Caco-2 (cell line): ENCODE results near the gene KCNIP1. TPM values are rescaled to one million over a fixed set of nuclear protein-coding genes. Genes with fewer than 3 reads are reported as not detected.

Experiments
- BruUV-seq: library from RNA; stranded (reverse); fragments of 400-500 nt; replicated peaks from 2 replicates; lab custom pipeline; 2021; lab: Mats Ljungman, UMichigan
- CTCF ChIA-PET: fragments of 300-600 bp; sonication (Branson Sonifier 250); formaldehyde crosslinking; loops from one replicate; lab custom pipeline; 2022; ENCODE audit warnings: antibody characterized with exemption; lab: Charles Lee
- POLR2A ChIA-PET: fragments of 300-600 bp; sonication (Branson Sonifier 250); formaldehyde crosslinking; loops from one replicate; lab custom pipeline; 2022; ENCODE audit warnings: antibody characterized with exemption; lab: Charles Lee
- DNase-seq, 2 experiments: peaks; one replicate each; pipeline versions ENCODE4 v3.0.0 to v3.0.0-alpha.2; 2020 to 2022
- H3K27me3 ChIP-seq: replicated peaks from 2 replicates; pipeline ENCODE4 v1.6.0; 2011; ENCODE audit warnings: low read length; ENCODE audit not compliant: control insufficient read depth, insufficient read depth
- H3K36me3 ChIP-seq: 2 replicates; pipeline ENCODE4 v1.5.1; 2011; ENCODE audit warnings: low read length; ENCODE audit not compliant: control insufficient read depth, insufficient read depth
- H3K4me1 ChIP-seq: fragments of 250-450 bp; sonication (Bioruptor Pico); 2 replicates; pipeline ENCODE4 v1.5.1; 2020; ENCODE audit warnings: mild to moderate bottlenecking
- H3K4me3 ChIP-seq: 2 replicates; pipeline ENCODE4 v1.5.1; 2011; ENCODE audit warnings: low read depth, mild to moderate bottlenecking, control low read depth, low read length
- H3K9me3 ChIP-seq: fragments of 250-450 bp; sonication (Bioruptor Pico); 2 replicates; pipeline ENCODE4 v1.5.1; 2020; ENCODE audit warnings: mild to moderate bottlenecking, moderate library complexity
- H3K27ac Mint-ChIP-seq: one replicate; pipeline ENCODE4 v1.8.0; 2022; ENCODE audit warnings: mixed read lengths; ENCODE audit not compliant: unreplicated experiment
- H3K27me3 Mint-ChIP-seq: one replicate; pipeline ENCODE4 v1.8.0; 2022; ENCODE audit warnings: mixed read lengths; ENCODE audit not compliant: insufficient read depth, unreplicated experiment
- H3K36me3 Mint-ChIP-seq: one replicate; pipeline ENCODE4 v1.8.0; 2022; ENCODE audit warnings: mild to moderate bottlenecking, mixed read lengths; ENCODE audit not compliant: insufficient read depth, unreplicated experiment
- H3K4me1 Mint-ChIP-seq: one replicate; pipeline ENCODE4 v1.8.0; 2022; ENCODE audit warnings: low read depth, mixed read lengths; ENCODE audit not compliant: unreplicated experiment
- H3K4me3 Mint-ChIP-seq: one replicate; pipeline ENCODE4 v1.8.0; 2022; ENCODE audit warnings: mild to moderate bottlenecking, moderate library complexity, mixed read lengths; ENCODE audit not compliant: unreplicated experiment
- H3K9me3 Mint-ChIP-seq: one replicate; pipeline ENCODE4 v1.8.0; 2022; ENCODE audit warnings: mixed read lengths; ENCODE audit not compliant: unreplicated experiment
- CTCF ChIP-seq, 2 experiments: fragments of 200-600 bp in 1 of 2; IDR thresholded peaks; 1 replicate in 1 of 2; 2 replicates in 1 of 2; pipeline versions ENCODE4 v1.5.1 to v1.8.0; 2011 to 2022; ENCODE audit warnings: antibody characterized with exemption in 1 of 2, control low read depth in 1 of 2, inconsistent platforms in 1 of 2, low read depth in 1 of 2, low read length in 1 of 2, mild to moderate bottlenecking in 1 of 2, moderate library complexity in 1 of 2; ENCODE audit not compliant: insufficient read depth in 1 of 2, severe bottlenecking in 1 of 2, unreplicated experiment in 1 of 2
- intact Hi-C: fragments of 100-400 bp; cut with micrococcal nuclease; formaldehyde crosslinking; loops from one replicate; pipeline ENCODE4 v1.10.0; 2022; ENCODE audit not compliant: unreplicated experiment
- total RNA-seq: library from RNA; stranded (reverse); gene quantifications from 2 replicates; pipeline ENCODE4 v1.2.3, GENCODE V29; 2022

KCNIP1 gene
- total RNA-seq, 1 experiment from 2014 or later: not detected

- Mint-ChIP-seq H3K9me3 (no peaks in the 10 kb centered on the region), H3K36me3 (no peaks in the 10 kb centered on the region), H3K4me1 (no peaks in the 10 kb centered on the region), H3K27ac (no peak overlapping the region), H3K4me3 (no peak overlapping the region), H3K27me3 (peaks cover 22% of the 10 kb centered on the region)
- no peak for TF ChIP-seq CTCF (IDR thresholded peaks at IDR 0.05; ENCODE audit: insufficient read depth in 1 of 2, low read depth in 1 of 2, low read length in 1 of 2, severe bottlenecking in 1 of 2, unreplicated experiment in 1 of 2)
- intact Hi-C loops: no loop called here
- H3K4me3 ChIP-seq: no peak overlapping the region
- H3K36me3 ChIP-seq: no peaks in the 10 kb centered on the region
- H3K4me1 ChIP-seq: no peaks in the 10 kb centered on the region
- no peak for DNase-seq
- no peaks in the 10 kb centered on the region for H3K27me3 ChIP-seq
- no TSS peak for BruUV-seq
- H3K9me3 ChIP-seq: no peaks in the 10 kb centered on the region
- POLR2A ChIA-PET: no interaction called here
- CTCF ChIA-PET: no interaction called here
These were observed 156.7 kb downstream of the KCNIP1 start for GRCh38 chr5:170660531-170660930.

- CTCF ChIA-PET: no interaction called here
- Mint-ChIP-seq H3K9me3 (no peaks in the 10 kb centered on the region), H3K4me3 (no peak overlapping the region), H3K4me1 (no peaks in the 10 kb centered on the region), H3K27ac (no peak overlapping the region), H3K27me3 (peaks cover 18% of the 10 kb centered on the region), H3K36me3 (no peaks in the 10 kb centered on the region)
- no peak for DNase-seq
- Histone ChIP-seq H3K4me3 (no peak overlapping the region), H3K4me1 (no peaks in the 10 kb centered on the region), H3K27me3 (no peaks in the 10 kb centered on the region), H3K9me3 (no peaks in the 10 kb centered on the region), H3K36me3 (no peaks in the 10 kb centered on the region)
- TF ChIP-seq CTCF (IDR thresholded peaks at IDR 0.05; ENCODE audit: insufficient read depth in 1 of 2, low read depth in 1 of 2, low read length in 1 of 2, severe bottlenecking in 1 of 2, unreplicated experiment in 1 of 2): no peak
- POLR2A ChIA-PET: no interaction called here
- BruUV-seq: no TSS peak
- intact Hi-C loops: no loop called here
These were observed 159.1 kb downstream of the KCNIP1 start for GRCh38 chr5:170662966-170663365.

DNA sequence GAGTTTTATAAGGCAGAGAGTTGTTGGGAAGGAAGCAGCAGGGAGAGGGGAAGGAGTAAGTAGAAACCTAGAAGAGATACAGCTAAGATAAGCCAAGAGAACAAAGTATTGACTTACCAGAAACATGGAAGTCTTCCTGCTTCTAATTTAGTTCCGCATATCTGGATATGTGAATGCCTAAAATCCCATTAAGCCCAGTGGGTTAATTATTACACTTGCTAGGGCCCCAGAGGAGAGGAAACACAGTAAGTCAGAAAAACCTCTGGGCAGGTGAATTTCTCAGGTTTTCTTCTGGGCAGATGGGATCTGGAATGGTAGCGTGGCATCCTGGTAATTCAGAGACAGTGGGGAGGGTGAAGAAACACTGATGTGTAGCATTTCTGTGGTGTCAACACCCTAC is 175.0 kb downstream of the KCNIP1 start:
- DNase-seq: no peak

More for the DNA sequence above, 175.0 kb downstream of the KCNIP1 start:
- intact Hi-C loops: no loop called here
- Mint-ChIP-seq H3K4me3 (no peak overlapping the region), H3K27me3 (peaks cover 24% of the 10 kb centered on the region), H3K9me3 (no peaks in the 10 kb centered on the region), H3K36me3 (no peaks in the 10 kb centered on the region), H3K27ac (no peak overlapping the region), H3K4me1 (peaks cover 6% of the 10 kb centered on the region)
- Histone ChIP-seq H3K27me3 (no peaks in the 10 kb centered on the region; the same call in 1 of the 2 replicates), H3K9me3 (no peaks in the 10 kb centered on the region), H3K4me1 (no peaks in the 10 kb centered on the region), H3K4me3 (no peak overlapping the region), H3K36me3 (no peaks in the 10 kb centered on the region)
- POLR2A ChIA-PET: no interaction called here
- no peak for TF ChIP-seq CTCF (IDR thresholded peaks at IDR 0.05; ENCODE audit: insufficient read depth in 1 of 2, low read depth in 1 of 2, low read length in 1 of 2, severe bottlenecking in 1 of 2, unreplicated experiment in 1 of 2)
- CTCF ChIA-PET: no interaction called here
- no TSS peak for BruUV-seq
